Measurements from ENCODE around the gene SEMA4C. TPM values are rescaled to one million over a fixed set of nuclear protein-coding genes. Genes with fewer than 3 reads are reported as not detected.

SEMA4C gene
- total RNA-seq, 1 experiment from 2014 or later: 23.4 TPM

- no peak for DNase-seq (ENCODE audit: low read depth in 1 of 2, low spot score in 2 of 2)
- Histone ChIP-seq H3K4me1 (replicated peaks) (no peaks in the 10 kb centered on the region), H3K4me3 (no peak overlapping the region), H3K27me3 (replicated peaks) (no peaks in the 10 kb centered on the region), H3K36me3 (no peaks in the 10 kb centered on the region), H3K27ac (no peak overlapping the region), H3K9me3 (replicated peaks) (no peaks in the 10 kb centered on the region)
These were observed 36.8 kb upstream of the SEMA4C start for GRCh38 chr2:96906729-96907114.

- no peak for DNase-seq (ENCODE audit: low read depth in 1 of 2, low spot score in 2 of 2)
- H3K4me3 ChIP-seq: no peak overlapping the region
- no peaks in the 10 kb centered on the region for H3K9me3 ChIP-seq (replicated peaks)
- H3K36me3 ChIP-seq: no peaks in the 10 kb centered on the region
- H3K27me3 ChIP-seq (replicated peaks): no peaks in the 10 kb centered on the region
- no peak overlapping the region for H3K27ac ChIP-seq
- H3K4me1 ChIP-seq (replicated peaks): no peaks in the 10 kb centered on the region
These were observed 33.9 kb upstream of the SEMA4C start for GRCh38 chr2:96903815-96904214.

- Histone ChIP-seq H3K4me3 (no peak overlapping the region), H3K9me3 (replicated peaks) (no peaks in the 10 kb centered on the region), H3K4me1 (replicated peaks) (no peaks in the 10 kb centered on the region), H3K27ac (no peak overlapping the region), H3K36me3 (no peaks in the 10 kb centered on the region), H3K27me3 (replicated peaks) (no peaks in the 10 kb centered on the region)
- no peak for DNase-seq (ENCODE audit: low read depth in 1 of 2, low spot score in 2 of 2)
These were observed 33.4 kb upstream of the SEMA4C start for GRCh38 chr2:96903318-96903717.

DNA sequence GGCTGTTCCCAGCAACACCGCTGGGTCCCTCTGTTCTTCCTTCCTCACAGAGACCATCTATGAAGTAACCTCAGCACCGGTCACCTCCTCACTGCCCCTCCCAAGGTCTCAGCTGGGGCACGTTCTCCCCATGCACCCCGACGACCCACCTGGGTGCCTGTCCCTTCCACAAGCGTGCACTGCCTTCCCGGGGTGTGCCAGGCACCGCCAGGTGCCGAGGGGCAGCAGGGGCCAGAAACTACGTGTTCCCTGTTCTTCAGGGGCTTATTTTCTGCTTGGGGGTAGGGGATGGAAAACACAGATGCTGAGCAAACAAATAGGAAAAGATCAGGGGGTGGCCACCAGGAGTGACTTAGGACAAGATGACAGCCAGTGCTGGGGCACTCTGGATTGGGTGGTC lies 30.4 kb upstream of the SEMA4C start:
- no peak overlapping the region for H3K27ac ChIP-seq
- no peaks in the 10 kb centered on the region for H3K4me1 ChIP-seq (replicated peaks)
- H3K36me3 ChIP-seq: no peaks in the 10 kb centered on the region
- no peaks in the 10 kb centered on the region for H3K27me3 ChIP-seq (replicated peaks)
- DNase-seq (ENCODE audit: low read depth in 1 of 2, low spot score in 2 of 2): no peak
- H3K4me3 ChIP-seq: no peak overlapping the region
- no peaks in the 10 kb centered on the region for H3K9me3 ChIP-seq (replicated peaks)

- no peak for DNase-seq (ENCODE audit: low read depth in 1 of 2, low spot score in 2 of 2)
These were observed 29.5 kb upstream of the SEMA4C start for GRCh38 chr2:96899413-96899741.

DNA sequence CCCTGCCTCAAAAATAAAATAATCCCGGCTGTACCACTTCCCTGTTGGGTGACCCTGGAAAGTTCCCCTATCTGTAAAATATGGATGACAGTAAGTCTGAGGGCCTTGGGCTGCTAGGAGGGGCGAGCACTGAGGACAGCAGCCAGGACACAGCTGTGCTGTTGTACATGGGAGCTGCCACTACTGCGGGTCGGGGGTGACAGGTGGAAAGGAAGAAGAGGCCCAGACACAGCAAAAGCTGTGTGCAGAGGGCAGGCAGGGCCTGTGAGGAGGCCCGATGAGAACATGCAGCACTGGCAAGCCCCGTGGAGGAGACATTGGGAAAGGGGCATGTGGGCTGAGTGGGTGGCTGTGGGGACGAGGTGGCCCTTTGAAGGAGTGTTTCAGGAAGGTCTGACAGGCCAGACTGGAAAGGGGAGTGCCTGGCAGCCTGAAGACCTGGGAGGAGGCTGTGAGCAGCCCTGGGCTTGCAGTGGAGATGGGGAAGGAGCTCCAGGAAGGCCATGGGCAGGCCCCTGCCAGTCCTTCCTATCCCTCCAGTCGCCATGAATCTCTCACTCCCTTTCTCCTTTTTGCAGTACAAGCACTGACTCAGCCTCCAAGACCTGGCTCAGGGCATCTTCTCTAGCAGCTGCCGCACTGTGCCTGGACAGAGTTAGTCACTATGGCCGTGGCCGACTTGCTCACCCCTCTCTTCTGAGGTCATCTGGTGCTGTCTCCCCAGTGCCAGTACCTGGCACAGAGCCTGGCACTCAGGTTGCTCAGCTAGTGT lies 28.9 kb upstream of the SEMA4C start:
- Histone ChIP-seq H3K9me3 (replicated peaks) (no peaks in the 10 kb centered on the region), H3K36me3 (no peaks in the 10 kb centered on the region), H3K27me3 (replicated peaks) (no peaks in the 10 kb centered on the region), H3K27ac (no peak overlapping the region), H3K4me1 (replicated peaks) (no peaks in the 10 kb centered on the region), H3K4me3 (no peak overlapping the region)
- no peak for DNase-seq (ENCODE audit: low read depth in 1 of 2, low spot score in 2 of 2)

More at GRCh38 chr2:96899413-96899741, 29.5 kb upstream of the SEMA4C start:
- H3K27me3 ChIP-seq (replicated peaks): no peaks in the 10 kb centered on the region
- H3K9me3 ChIP-seq (replicated peaks): no peaks in the 10 kb centered on the region
- no peak overlapping the region for H3K4me3 ChIP-seq
- H3K27ac ChIP-seq: no peak overlapping the region
- H3K4me1 ChIP-seq (replicated peaks): no peaks in the 10 kb centered on the region
- no peaks in the 10 kb centered on the region for H3K36me3 ChIP-seq

DNA sequence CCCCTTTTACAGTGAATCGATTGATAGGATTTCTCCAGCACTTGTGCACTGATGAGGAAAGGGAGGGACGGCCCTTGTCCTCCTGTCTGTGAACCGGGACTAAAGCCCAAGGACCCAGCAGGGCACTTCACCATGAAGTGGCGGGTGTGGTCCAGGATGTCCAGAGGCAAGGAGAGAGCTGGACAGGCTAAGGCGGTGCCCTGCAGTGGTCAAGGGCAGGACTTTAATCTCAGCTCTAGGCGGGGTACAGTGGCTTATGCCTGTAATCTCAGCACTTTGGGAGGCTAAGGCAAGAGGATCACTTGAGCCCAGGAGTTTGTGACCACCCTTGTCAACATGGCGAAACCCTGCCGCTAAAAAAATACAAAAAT lies 28.2 kb upstream of the SEMA4C start:
- no peak overlapping the region for H3K27ac ChIP-seq
- no peaks in the 10 kb centered on the region for H3K9me3 ChIP-seq (replicated peaks)
- no peaks in the 10 kb centered on the region for H3K4me1 ChIP-seq (replicated peaks)
- H3K27me3 ChIP-seq (replicated peaks): no peaks in the 10 kb centered on the region
- no peaks in the 10 kb centered on the region for H3K36me3 ChIP-seq
- no peak overlapping the region for H3K4me3 ChIP-seq
- DNase-seq (ENCODE audit: low read depth in 1 of 2, low spot score in 2 of 2): no peak

DNA sequence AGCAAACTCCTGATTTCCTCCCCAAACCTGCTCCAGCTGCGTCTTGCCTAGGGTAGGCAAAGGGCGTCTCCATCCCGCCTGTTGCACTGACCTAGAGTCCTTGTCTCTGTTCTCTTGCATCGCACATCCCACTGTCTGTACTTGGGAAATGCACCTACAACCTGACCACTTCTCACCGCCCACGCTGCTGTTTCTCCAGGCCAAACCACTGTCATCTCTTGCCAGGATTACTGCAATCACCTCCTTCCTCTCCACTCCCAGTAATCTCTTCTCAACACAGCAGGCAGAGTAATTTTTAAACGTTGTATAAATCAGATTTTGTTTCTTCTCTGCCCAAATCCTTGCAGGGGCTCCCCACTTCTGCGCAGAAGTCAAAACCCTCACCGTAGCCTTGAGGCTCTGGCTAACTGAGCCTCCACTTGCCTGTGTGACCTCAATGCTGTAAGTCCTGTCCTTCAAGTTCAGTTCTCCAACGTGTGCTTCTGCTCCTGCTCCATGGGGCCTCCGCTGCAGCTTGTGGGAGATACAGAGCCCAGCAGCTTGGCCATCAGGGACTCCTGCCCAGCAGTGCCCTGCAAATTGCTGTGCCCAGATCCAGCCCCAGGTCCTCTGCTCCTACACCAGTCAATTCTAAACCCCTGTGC lies 27.7 kb upstream of the SEMA4C start:
- H3K27me3 ChIP-seq (replicated peaks): no peaks in the 10 kb centered on the region
- H3K27ac ChIP-seq: no peak overlapping the region
- no peaks in the 10 kb centered on the region for H3K36me3 ChIP-seq
- no peak for DNase-seq (ENCODE audit: low read depth in 1 of 2, low spot score in 2 of 2)
- no peaks in the 10 kb centered on the region for H3K9me3 ChIP-seq (replicated peaks)
- no peak overlapping the region for H3K4me3 ChIP-seq
- no peaks in the 10 kb centered on the region for H3K4me1 ChIP-seq (replicated peaks)

DNA sequence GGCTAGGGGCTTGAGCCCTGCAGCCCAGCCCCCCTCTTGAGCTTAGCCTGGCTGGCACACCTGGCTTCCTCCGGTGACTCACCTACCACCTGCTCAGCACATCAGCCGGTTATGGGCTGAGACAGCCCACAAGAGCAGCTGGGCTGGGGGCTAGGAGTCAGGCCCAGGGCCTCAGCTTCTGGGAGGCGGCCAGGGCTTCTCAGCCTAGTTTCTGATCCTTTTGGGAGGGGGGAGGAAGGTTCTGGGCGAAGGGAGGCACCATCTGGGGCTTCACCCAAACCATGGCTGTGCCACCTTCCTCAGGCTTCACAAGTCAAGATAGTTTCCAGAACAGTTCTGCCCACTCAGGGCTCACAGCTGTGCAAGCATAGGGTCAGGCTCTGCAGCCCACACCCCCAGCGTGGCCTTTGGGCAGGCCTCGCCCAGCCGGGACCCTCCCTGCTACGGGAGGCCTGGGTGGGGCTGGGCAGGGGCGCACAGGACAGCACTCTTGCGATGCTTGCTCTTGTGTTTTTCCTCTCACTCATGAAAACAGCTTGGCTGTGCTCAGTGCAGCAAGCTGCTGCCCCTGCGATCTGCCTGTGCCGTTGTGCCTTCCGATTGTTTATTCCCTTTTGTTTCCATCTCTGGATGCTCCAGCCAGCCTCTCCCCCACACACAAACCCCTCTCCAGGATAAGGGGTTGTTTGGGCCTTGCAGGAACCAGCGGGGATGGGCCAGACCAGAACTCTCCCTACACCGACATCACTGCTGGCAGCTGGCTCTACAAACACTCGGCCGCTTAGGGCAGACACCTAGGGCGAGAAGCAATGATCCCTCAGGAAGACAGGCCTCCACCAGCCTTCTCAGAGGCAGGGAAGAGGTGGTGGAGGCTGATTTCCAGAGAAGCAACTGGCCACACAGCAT lies 26.1 kb upstream of the SEMA4C start:
- Histone ChIP-seq H3K36me3 (no peaks in the 10 kb centered on the region), H3K27ac (no peak overlapping the region), H3K4me3 (no peak overlapping the region), H3K4me1 (replicated peaks) (peaks cover 9% of the 10 kb centered on the region), H3K27me3 (replicated peaks) (no peaks in the 10 kb centered on the region), H3K9me3 (replicated peaks) (no peaks in the 10 kb centered on the region)
- no peak for DNase-seq (ENCODE audit: low read depth in 1 of 2, low spot score in 2 of 2)

DNA sequence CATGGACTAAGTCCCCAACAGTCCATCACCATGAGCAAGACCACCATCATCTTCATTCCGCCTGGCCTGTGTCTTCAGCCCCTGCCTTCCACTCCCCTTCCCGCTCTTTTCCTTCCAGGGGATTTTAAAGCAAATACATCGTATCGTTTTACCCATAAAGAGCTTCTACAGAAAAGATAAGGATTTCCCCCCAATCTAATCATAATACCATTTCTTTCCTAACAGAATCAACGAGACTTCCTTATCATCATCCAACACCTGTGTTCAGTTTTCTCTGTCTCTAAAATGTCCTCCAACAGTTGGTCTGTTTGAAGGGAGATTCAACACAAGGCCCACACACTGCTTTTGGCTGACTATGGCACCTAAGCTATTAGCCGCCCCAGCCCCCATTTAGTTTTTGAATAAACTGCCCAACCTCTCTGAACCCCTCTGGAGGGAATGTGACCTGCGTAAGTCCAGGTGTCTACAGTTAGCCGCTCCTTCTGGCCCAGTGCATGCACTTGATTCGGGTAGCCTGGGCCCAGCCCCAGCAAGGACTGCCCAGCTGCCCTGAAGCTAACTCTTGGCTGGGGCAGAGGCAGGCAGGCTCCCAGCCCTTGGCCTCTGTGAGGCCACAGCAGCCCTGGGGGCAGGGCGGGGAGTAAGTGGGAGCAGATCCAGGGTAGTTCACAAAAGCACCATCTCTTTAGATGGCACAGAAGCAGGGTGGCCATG lies 25.3 kb upstream of the SEMA4C start:
- no peak overlapping the region for H3K27ac ChIP-seq
- no peak for DNase-seq (ENCODE audit: low read depth in 1 of 2, low spot score in 2 of 2)
- H3K4me3 ChIP-seq: no peak overlapping the region
- no peaks in the 10 kb centered on the region for H3K36me3 ChIP-seq
- no peaks in the 10 kb centered on the region for H3K27me3 ChIP-seq (replicated peaks)
- H3K9me3 ChIP-seq (replicated peaks): no peaks in the 10 kb centered on the region
- peaks cover 9% of the 10 kb centered on the region for H3K4me1 ChIP-seq (replicated peaks)

GRCh38 chr2:96894151-96894531 lies 24.3 kb upstream of the SEMA4C start:
- Histone ChIP-seq H3K36me3 (no peaks in the 10 kb centered on the region), H3K27me3 (replicated peaks) (no peaks in the 10 kb centered on the region), H3K4me3 (no peak overlapping the region), H3K4me1 (replicated peaks) (peaks cover 9% of the 10 kb centered on the region), H3K9me3 (replicated peaks) (no peaks in the 10 kb centered on the region), H3K27ac (no peak overlapping the region)
- no peak for DNase-seq (ENCODE audit: low read depth in 1 of 2, low spot score in 2 of 2)

GRCh38 chr2:96893289-96894150 lies 23.6 kb upstream of the SEMA4C start:
- no peak overlapping the region for H3K4me3 ChIP-seq
- no peak for DNase-seq (ENCODE audit: low read depth in 1 of 2, low spot score in 2 of 2)
- no peaks in the 10 kb centered on the region for H3K27me3 ChIP-seq (replicated peaks)
- H3K36me3 ChIP-seq: no peaks in the 10 kb centered on the region
- peaks cover 9% of the 10 kb centered on the region for H3K4me1 ChIP-seq (replicated peaks)
- no peak overlapping the region for H3K27ac ChIP-seq
- no peaks in the 10 kb centered on the region for H3K9me3 ChIP-seq (replicated peaks)

All from SJSA1 (cell line).